ENCODE measurements around the gene SLMAP.
"Not testable (repeated sequence)": the region's sequence is repeated elsewhere in the genome, so short reads cannot be mapped to it uniquely, and the experiment has no call there.

Gene SLMAP

GRCh38 chr3:57872606-57873005, 116.5 kb downstream of the SLMAP start:
- in situ Hi-C loops (cut with MboI; ENCODE audit: low sequenced_read_pairs), result no loop called here

DNA sequence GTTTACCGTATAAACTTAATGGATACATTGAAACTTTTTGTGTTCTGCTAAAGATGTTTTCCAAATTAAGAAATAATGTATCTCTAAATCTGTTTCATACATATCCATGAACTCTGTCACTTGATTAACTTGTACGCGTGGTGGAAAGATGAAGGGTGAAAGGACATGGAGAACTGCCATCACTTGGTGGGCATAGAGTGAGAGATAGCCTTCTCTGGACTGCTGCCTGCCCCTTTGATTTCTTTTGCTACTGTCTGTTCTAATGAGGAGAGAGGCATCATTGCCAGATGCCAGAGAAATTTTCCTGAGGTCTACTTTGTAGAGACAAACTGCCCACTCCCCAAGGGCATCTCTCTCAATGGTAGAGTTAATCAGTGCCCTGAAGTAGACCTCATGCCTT, 120.5 kb downstream of the SLMAP start:
- in situ Hi-C loops (cut with MboI; ENCODE audit: low sequenced_read_pairs), result no loop called here

DNA sequence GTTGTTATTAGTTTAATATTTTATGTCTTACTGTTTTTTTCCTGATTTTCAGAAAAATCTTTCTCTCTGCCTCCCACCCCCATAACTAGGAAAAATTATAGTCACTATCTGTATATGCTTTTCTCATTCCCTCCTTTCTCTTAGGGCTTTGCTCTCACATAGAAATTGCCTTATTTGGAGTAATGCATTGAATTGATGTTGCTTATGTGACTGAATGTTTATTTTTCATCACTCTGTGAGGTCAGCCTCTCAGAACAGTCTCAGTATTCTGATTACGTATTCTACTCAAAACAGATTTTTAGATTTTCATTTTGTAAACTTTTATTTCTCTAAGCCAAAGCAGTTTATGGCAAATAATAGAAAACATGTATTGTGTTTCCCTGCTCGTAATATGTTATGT, 121.0 kb downstream of the SLMAP start:
- in situ Hi-C loops (cut with MboI; ENCODE audit: low sequenced_read_pairs), result no loop called here

- in situ Hi-C loops (cut with MboI; ENCODE audit: low sequenced_read_pairs), result not testable (repeated sequence)
Measured at GRCh38 chr3:57884436-57884835, 128.3 kb downstream of the SLMAP start.

DNA sequence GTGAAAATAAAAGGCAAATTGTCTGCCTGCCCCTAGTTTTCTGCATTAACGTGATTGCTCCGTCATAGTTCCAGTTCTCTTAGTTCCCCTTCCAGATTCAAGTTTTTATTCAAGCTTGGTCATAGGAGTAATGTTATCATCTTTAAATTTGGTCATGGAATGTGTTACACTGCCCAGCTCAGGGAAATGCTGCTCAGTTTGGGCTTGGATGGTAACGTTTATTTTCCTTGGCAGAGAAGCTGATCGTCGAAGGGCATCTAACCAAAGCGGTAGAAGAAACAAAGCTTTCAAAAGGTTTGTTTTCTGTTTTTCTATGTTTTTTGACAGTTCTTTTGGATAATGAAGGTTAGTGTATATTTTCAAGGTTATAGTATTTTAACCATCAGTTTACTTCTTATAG, 133.7 kb downstream of the SLMAP start:
- in situ Hi-C loops (cut with MboI; ENCODE audit: low sequenced_read_pairs), result no loop called here

- in situ Hi-C loops (cut with MboI; ENCODE audit: low sequenced_read_pairs), result no loop called here
Measured at GRCh38 chr3:57890874-57891273, 134.8 kb downstream of the SLMAP start.

- in situ Hi-C loops (cut with MboI; ENCODE audit: low sequenced_read_pairs), result no loop called here
Measured at GRCh38 chr3:57892423-57892822, 136.3 kb downstream of the SLMAP start.

DNA sequence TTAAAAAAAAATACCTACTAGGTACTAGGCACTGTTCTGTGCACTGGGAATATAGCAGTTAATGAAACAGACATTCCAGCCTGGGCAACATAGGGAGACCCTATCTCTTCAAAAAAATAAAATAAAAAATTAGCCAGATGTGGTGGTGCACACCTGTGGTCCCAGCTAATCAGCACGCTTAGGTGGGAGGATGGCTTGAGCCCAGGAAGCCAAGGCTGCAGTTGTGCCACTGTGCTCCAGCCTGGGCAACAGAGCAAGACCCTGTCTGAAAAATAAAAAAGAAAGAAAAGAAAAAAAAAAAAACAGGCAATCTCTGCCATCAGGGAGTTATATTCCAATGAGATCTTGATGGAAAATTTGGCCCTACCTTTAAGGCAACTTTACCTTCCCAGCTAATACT, 137.0 kb downstream of the SLMAP start:
- in situ Hi-C loops (cut with MboI; ENCODE audit: low sequenced_read_pairs), result no loop called here

DNA sequence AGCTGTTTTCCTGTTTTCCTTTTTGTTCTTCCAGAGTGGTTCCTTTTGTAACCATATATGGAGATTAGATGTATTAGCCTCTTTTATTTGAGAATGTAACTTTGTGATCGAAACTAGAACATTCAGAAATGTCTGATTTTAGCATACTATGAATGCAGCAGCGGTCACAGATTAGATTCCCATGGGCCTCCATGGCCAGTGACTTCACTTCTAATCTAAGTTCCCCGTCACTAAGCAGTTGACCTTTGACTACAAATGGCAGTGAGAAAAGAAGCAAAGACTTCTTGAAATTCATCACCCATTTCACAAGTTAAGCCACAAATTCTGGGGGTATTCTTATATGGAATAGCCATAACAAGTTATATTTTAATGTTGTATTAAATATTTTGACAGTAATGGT, 137.6 kb downstream of the SLMAP start:
- in situ Hi-C loops (cut with MboI; ENCODE audit: low sequenced_read_pairs), result no loop called here

GRCh38 chr3:57896031-57896430, 139.9 kb downstream of the SLMAP start:
- in situ Hi-C loops (cut with MboI; ENCODE audit: low sequenced_read_pairs), result no loop called here

- in situ Hi-C loops (cut with MboI; ENCODE audit: low sequenced_read_pairs), result no loop called here
Measured at GRCh38 chr3:57896691-57897090, 140.6 kb downstream of the SLMAP start.

DNA sequence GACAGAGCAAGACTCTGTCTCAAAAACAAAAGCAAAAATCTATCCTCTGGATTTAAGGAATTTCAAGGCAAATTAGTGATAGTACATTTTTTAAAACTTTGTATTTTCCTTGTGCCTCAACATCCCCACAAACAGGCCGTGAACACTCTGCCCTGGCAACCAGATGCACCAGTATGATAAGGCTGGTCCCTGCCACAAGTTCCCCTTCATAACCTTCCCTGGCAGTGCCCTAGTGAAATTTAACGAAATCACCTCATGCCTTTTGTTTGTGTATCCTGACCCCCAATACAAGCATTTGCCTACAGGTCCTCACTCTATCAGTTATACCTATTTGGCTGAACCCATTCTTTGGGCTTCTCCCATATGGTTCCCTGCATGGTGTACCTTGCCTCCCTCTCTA, 144.7 kb downstream of the SLMAP start:
- in situ Hi-C loops (cut with MboI; ENCODE audit: low sequenced_read_pairs), result no loop called here

DNA sequence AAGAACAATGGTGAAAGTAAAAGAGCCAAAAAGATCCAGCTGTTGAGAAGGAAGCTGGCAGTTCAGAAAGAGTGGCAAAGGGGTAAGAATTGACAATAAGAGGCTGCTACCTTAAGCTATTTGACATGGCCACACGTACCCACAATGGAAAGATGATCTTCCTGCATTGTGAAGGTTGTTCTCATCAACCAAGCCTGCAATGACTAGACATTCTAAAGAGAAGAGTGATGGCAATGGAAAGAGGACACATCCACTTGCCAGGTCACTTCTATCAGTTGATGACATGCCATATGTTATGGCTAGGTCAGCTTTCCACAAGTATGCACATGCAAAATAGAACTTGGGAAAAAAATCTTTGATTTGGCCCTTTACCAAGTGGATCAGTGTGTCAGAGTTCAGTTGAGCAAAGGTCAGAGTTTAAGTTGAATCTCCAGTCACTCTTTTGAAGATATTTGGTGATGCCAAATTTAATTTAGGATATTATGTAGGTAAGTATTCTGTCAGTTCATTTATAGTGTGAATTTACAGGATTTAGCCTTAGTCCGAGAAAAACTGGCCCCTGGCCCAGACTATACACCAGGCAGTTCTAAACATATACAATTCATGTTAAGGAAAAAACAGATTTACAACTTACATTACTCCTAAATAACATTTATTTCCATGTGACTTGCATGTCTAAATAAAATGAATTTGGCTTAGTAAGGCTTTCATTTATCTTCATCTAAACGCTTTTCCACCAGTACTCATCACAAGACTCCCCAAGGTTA, 147.2 kb downstream of the SLMAP start:
- in situ Hi-C loops (cut with MboI; ENCODE audit: low sequenced_read_pairs), result no loop called here

DNA sequence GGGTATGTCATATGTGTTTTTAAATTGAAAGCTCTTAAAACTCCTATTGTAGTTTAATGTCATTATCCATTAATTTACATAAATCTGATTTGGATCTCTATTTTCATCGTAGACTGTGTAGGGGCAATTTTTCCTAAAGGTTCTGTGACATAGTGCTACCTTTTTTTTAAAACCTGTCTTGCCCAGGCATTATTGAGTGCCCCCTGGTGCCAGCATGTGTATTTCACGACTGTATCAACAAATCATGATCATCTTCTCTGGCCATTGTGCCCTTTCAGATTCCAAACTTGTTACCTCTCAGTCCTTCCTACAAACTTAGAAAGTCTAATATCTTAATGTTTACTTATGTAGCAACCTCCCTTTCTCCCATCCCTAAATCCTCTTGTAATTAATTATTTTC, 154.9 kb downstream of the SLMAP start:
- in situ Hi-C loops (cut with MboI; ENCODE audit: low sequenced_read_pairs), result no loop called here

GRCh38 chr3:57911593-57911992, 155.5 kb downstream of the SLMAP start:
- in situ Hi-C loops (cut with MboI; ENCODE audit: low sequenced_read_pairs), result no loop called here

GRCh38 chr3:57917601-57918000, 161.5 kb downstream of the SLMAP start:
- in situ Hi-C loops (cut with MboI; ENCODE audit: low sequenced_read_pairs), result no loop called here

DNA sequence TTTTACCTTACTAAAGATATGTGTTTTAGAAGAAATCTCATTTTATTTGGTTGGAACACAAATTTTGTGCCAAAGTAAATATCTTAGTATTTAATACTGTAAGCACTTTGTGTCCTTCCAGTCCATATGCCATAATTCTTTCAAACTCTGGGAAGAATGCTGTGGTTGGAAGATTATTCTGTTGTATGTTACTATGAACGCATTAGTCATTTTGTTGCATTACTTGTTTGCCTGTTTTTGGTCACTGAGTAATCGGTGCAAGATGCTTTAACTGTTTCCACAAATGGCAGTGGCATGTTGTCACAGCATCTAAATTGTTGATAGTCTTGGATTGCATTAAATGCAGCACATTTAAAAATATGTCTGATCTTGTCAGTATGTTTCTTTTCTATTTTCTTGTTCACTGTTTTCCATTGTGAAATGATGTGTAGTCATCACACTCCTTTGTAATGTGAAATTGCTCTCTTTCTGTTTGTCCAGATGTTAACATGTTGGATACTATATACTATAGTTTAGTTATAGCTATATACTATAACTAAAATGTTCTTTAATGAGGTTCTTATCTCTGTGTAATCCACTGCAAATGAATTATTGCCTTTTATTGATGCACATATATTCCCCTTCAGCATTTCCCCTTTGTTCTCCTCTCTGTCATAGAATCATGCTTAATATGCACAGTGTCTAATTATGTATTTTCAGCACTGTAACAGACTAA, 162.2 kb downstream of the SLMAP start:
- in situ Hi-C loops (cut with MboI; ENCODE audit: low sequenced_read_pairs), result no loop called here

DNA sequence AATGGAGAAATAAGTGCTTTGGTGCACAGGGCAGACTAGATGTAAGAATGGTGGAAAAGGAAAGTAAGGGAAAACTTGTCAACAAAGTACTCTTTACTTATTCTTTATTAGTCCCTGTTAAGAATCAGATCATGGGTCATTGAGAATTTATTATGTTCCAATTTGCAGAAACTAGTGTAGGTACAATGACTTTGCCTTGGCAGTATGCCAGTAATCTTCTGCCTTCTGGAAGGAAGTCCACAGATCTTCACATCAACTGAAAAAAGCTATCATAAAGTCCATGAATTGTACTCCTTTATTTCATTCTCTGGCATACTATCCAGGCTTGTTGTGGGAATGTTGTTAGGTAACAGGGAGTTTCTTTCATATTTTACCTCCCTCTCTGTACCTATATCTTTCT, 163.9 kb downstream of the SLMAP start:
- in situ Hi-C loops (cut with MboI; ENCODE audit: low sequenced_read_pairs), result no loop called here

- in situ Hi-C loops (cut with MboI; ENCODE audit: low sequenced_read_pairs), result no loop called here
Measured at GRCh38 chr3:57923101-57923500, 167.0 kb downstream of the SLMAP start.

DNA sequence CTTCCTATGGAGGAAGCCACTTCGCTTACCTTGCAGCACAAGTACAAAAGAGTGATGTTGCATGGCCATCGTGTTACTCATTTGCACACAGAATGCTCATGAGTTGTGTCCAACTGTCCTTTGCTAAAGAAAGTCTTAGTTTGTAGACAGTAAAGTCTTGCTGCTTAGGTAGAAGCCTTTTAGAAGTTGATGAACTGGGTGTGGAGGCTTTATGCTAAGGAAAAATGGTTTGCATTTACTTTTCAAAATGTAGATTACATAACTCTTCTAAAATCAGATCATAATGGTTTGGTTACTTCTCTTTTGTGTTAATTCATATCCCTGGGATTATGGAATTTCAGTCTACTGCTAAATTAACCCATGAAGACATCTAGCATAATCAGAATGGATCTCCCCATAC, 167.6 kb downstream of the SLMAP start:
- in situ Hi-C loops (cut with MboI; ENCODE audit: low sequenced_read_pairs), result no loop called here

- in situ Hi-C loops (cut with MboI; ENCODE audit: low sequenced_read_pairs), result no loop called here
Measured at GRCh38 chr3:57927166-57927565, 171.1 kb downstream of the SLMAP start.

- in situ Hi-C loops (cut with MboI; ENCODE audit: low sequenced_read_pairs), result no loop called here
Measured at GRCh38 chr3:57927916-57928315, 171.8 kb downstream of the SLMAP start.

GRCh38 chr3:57928511-57928910, 172.4 kb downstream of the SLMAP start:
- in situ Hi-C loops (cut with MboI; ENCODE audit: low sequenced_read_pairs), result no loop called here
